Measurements from ENCODE around the gene UGT1A7. TPM values are rescaled to one million over a fixed set of nuclear protein-coding genes. Genes with fewer than 3 reads are reported as not detected.

UGT1A7 gene
- total RNA-seq, 1 donor from 2014 or later, result 0.19 TPM

DNA sequence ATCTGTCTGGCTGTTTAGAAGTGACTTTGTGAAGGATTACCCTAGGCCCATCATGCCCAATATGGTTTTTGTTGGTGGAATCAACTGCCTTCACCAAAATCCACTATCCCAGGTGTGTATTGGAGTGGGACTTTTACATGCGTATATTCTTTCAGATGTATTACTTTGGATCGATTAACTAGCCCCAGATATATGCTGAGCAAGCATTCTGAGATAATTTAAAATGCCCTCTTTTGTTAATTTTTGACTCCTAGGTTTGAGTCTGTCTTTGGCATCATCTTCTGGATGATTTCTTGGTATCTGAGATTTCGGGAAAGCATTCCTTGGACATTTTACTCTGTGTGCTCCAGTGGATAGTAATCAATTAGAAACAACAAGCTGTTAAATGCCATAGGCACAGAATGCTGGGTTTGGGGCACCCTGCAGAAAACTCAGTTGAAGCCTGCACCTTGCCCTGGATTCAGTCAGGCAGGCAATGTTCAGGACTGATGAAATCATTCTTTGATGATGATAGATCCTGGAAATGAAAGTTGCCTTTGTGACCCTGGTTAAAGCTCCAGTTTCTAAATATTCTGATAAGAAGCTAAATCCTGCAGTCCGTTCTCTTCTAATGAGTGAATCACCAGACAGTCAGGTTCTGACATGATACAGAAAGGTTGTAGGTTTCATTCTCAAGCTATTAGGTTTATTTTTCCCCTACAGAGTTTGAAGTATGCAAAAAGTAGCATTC lies 79.5 kb downstream of the UGT1A7 start:
- H3K4me1 Mint-ChIP-seq (ENCODE audit: unreplicated experiment), result no peaks in the 10 kb centered on the region
- TF ChIP-seq, protein P1, sequence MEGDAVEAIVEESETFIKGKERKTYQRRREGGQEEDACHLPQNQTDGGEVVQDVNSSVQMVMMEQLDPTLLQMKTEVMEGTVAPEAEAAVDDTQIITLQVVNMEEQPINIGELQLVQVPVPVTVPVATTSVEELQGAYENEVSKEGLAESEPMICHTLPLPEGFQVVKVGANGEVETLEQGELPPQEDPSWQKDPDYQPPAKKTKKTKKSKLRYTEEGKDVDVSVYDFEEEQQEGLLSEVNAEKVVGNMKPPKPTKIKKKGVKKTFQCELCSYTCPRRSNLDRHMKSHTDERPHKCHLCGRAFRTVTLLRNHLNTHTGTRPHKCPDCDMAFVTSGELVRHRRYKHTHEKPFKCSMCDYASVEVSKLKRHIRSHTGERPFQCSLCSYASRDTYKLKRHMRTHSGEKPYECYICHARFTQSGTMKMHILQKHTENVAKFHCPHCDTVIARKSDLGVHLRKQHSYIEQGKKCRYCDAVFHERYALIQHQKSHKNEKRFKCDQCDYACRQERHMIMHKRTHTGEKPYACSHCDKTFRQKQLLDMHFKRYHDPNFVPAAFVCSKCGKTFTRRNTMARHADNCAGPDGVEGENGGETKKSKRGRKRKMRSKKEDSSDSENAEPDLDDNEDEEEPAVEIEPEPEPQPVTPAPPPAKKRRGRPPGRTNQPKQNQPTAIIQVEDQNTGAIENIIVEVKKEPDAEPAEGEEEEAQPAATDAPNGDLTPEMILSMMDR (conservative IDR thresholded peaks at IDR 0.05), result no peak
- H3K9me3 Mint-ChIP-seq, result peaks cover 10% of the 10 kb centered on the region
- peaks cover 19% of the 10 kb centered on the region for H3K27me3 Mint-ChIP-seq
- H3K4me3 Mint-ChIP-seq, result no peak overlapping the region
- no peak for DNase-seq (ENCODE audit: extremely low spot score, unreplicated experiment)
- no peaks in the 10 kb centered on the region for H3K36me3 Mint-ChIP-seq
- no peak overlapping the region for H3K27ac Mint-ChIP-seq

DNA sequence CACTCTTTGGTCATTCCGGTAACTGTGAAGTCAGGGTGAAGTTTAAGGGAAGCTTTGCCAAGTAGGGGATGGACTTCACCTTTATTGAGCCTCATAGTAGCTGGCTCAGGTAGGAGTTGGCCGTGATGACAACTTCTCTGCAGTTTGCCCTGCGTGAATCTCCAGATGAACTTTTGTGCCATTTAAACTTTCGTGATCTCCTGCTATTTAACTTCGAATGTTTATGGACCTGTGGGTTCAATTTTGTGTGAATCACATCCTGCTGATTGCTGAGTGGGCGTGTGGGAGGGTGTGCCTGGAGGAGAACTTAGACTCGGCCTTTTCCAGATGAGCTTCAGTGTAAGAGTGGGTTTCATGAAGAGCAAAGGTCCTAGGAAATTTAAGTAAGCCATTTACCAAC lies 82.6 kb downstream of the UGT1A7 start:
- no peaks in the 10 kb centered on the region for H3K4me1 Mint-ChIP-seq (ENCODE audit: unreplicated experiment)
- DNase-seq (ENCODE audit: extremely low spot score, unreplicated experiment), result no peak
- TF ChIP-seq, protein P1 (conservative IDR thresholded peaks at IDR 0.05), result no peak
- no peaks in the 10 kb centered on the region for H3K36me3 Mint-ChIP-seq
- no peak overlapping the region for H3K4me3 Mint-ChIP-seq
- H3K27me3 Mint-ChIP-seq, result peaks cover 25% of the 10 kb centered on the region
- H3K27ac Mint-ChIP-seq, result no peak overlapping the region
- H3K9me3 Mint-ChIP-seq, result no peaks in the 10 kb centered on the region

DNA sequence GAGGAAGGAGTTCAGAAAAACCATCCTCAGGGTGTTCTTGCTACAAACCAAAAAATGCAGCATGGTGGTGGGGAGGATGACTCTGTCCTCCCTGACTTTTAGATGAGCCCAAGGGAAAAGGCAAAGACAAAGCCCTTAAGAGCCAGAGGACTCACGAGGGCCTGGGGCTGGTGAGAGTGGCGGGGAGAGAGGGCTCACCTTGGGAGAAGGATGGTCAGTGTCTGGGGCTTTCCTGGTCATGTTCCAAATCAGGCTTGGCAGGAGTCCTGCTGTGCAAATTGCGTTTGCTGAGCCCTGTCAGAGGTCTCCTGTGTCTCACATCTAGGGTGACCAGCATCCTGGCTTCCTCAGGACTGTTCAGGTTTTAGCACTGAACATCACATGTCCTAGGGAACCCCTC lies 83.1 kb downstream of the UGT1A7 start:
- no peak overlapping the region for H3K27ac Mint-ChIP-seq
- H3K9me3 Mint-ChIP-seq, result no peaks in the 10 kb centered on the region
- no peak overlapping the region for H3K4me3 Mint-ChIP-seq
- no peak for DNase-seq (ENCODE audit: extremely low spot score, unreplicated experiment)
- TF ChIP-seq, protein P1 (conservative IDR thresholded peaks at IDR 0.05), result no peak
- H3K36me3 Mint-ChIP-seq, result no peaks in the 10 kb centered on the region
- peaks cover 27% of the 10 kb centered on the region for H3K27me3 Mint-ChIP-seq
- H3K4me1 Mint-ChIP-seq (ENCODE audit: unreplicated experiment), result no peaks in the 10 kb centered on the region

DNA sequence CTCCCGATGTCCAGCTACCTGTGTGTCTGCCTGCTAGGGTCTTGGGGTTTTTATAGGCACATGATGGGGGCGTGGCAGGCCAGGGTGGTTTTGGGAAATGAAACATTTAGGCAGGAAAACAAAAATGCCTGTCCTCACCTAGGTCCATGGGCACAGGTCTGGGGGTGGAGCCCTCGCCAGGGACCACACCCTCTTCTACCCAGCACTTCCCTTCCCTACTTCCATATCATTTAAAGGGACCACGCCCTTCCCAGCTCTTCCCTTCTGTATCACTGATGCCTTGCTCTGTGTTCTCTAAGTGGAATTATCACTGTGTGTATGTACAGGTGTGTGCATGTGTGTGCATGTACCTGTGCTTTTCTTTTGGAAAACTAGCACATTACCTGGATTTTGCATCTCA lies 84.7 kb downstream of the UGT1A7 start:
- Mint-ChIP-seq H3K27ac (no peak overlapping the region), H3K36me3 (no peaks in the 10 kb centered on the region), H3K27me3 (peaks cover 33% of the 10 kb centered on the region), H3K4me1 (ENCODE audit: unreplicated experiment) (no peaks in the 10 kb centered on the region), H3K4me3 (no peak overlapping the region), H3K9me3 (no peaks in the 10 kb centered on the region)
- DNase-seq (ENCODE audit: extremely low spot score, unreplicated experiment), result no peak
- TF ChIP-seq, protein P1 (conservative IDR thresholded peaks at IDR 0.05), result no peak

DNA sequence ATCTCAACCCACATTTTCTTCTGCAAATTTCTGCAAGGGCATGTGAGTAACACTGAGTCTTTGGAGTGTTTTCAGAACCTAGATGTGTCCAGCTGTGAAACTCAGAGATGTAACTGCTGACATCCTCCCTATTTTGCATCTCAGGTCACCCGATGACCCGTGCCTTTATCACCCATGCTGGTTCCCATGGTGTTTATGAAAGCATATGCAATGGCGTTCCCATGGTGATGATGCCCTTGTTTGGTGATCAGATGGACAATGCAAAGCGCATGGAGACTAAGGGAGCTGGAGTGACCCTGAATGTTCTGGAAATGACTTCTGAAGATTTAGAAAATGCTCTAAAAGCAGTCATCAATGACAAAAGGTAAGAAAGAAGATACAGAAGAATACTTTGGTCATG lies 86.4 kb downstream of the UGT1A7 start:
- Mint-ChIP-seq H3K36me3 (no peaks in the 10 kb centered on the region), H3K4me1 (ENCODE audit: unreplicated experiment) (no peaks in the 10 kb centered on the region), H3K27ac (no peak overlapping the region), H3K4me3 (no peak overlapping the region), H3K27me3 (peaks cover 33% of the 10 kb centered on the region), H3K9me3 (no peaks in the 10 kb centered on the region)
- DNase-seq (ENCODE audit: extremely low spot score, unreplicated experiment), result no peak
- TF ChIP-seq, protein P1 (conservative IDR thresholded peaks at IDR 0.05), result no peak
